NCI-H82 treated with DMSO at 0.1 percent for 48 hours (cell line): ENCODE results near the gene TTC12.

Experiments
- DNase-seq: peaks from one replicate; lab custom pipeline; 2025; ENCODE audit not compliant: unreplicated experiment; lab: John Stamatoyannopoulos, UW

Gene TTC12, protein sequence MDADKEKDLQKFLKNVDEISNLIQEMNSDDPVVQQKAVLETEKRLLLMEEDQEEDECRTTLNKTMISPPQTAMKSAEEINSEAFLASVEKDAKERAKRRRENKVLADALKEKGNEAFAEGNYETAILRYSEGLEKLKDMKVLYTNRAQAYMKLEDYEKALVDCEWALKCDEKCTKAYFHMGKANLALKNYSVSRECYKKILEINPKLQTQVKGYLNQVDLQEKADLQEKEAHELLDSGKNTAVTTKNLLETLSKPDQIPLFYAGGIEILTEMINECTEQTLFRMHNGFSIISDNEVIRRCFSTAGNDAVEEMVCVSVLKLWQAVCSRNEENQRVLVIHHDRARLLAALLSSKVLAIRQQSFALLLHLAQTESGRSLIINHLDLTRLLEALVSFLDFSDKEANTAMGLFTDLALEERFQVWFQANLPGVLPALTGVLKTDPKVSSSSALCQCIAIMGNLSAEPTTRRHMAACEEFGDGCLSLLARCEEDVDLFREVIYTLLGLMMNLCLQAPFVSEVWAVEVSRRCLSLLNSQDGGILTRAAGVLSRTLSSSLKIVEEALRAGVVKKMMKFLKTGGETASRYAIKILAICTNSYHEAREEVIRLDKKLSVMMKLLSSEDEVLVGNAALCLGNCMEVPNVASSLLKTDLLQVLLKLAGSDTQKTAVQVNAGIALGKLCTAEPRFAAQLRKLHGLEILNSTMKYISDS

GRCh38 chr11:113314389-113315301, at the start of gene TTC12:
TSS of gene TTC12 (plus strand) at chr11:113314583. CDS start at chr11:113316258, 1,675 bp downstream.
- DNase-seq: peak; percentile 68

DNA sequence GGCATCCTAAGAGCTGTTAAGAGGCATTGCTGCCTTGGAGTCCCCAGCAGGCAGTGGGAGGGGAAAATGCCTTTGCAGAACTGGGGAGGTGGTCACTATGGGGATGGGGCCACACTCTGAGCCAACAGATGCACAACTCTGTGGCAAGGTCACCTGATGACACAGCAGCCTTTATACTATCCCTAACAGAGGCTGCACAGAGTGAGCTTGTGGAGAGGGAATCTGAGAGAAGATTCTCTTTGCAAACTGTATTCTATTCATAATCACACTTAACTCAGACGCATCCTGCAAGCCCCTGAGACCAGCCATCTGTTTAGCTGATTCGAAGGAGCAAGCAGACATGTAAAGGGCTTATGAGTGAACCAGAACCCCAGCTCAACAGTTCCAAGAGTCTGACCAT, 49.0 kb upstream of the TTC12 start:
- DNase-seq: no peak

- DNase-seq: no peak
Observed at GRCh38 chr11:113267493-113267892, 46.9 kb upstream of the TTC12 start.

DNA sequence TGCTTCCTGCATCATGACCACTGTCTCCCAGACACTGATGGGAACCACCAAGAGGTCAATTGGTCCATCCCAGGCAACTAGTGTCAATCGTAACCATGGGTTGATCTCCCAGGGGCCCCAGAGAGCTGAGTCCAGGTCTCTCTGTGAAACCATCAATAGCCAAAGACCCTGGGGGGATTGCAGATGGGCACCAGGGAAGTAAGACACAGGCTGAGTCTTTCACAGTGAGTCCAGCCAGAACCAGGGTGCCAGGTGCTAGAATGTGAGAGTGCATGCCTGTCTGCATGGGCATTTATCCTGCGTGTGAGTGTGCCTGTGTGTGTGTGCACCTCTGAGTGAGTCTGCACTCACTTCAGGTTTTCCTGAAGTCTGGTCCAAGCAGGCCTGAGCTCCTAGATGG, 45.3 kb upstream of the TTC12 start:
- no peak for DNase-seq

DNA sequence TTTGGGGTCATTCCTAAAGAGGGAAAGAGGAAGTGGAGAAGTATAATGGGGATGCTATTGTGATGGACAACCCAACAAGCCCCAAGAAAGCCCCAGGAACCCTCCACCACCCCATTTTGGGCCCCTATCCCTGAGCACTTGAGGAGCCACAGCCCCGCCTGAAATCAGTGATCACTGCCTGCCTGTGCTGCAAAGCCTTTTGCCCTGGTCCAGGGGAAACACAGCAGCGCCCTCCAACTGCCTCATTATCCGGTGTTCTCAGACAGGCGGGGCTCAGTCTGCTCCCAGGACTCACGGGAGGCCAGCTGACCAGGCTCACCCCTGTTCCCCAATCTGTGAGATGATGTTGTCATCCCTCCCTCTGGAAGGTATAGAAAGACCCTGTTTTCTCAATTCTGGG, 44.7 kb upstream of the TTC12 start:
- DNase-seq: no peak

- no peak for DNase-seq
Observed at GRCh38 chr11:113270080-113270479, 44.3 kb upstream of the TTC12 start.

- DNase-seq: no peak
Observed at GRCh38 chr11:113271551-113272245, 42.7 kb upstream of the TTC12 start.

GRCh38 chr11:113272281-113272680, 42.1 kb upstream of the TTC12 start:
- DNase-seq: no peak

DNA sequence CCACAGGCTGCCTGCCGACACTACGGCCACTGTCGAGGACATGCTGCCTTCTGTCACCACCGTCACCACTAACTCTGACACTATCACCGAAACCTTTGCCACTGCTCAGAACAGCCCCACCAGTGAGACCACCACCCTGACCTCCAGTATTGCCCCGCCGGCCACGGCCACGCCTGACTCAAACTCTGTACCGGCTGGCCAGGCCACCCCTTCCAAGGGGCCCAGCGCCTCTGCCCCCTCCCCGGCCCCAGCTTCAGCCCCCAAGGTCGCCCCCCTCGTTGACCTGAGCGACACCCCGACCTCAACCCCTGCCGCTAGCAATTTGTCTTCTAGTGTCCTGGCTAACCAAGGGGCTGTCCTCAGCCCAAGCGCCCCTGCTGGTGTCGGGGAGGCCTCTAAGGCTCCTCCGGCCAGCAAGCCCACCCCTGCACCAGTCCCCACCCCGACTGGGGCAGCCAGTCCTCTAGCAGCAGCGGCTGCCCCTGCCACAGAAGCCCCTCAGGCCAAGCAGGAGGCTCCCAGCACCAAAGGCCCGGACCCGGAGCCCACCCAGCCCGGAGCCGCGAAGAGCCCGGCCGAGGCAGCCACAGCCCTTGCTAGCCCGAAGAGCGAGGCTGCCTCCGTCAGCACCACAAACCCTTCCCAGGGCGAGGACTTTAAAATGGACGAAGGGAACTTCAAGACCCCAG, 41.3 kb upstream of the TTC12 start:
- no peak for DNase-seq

DNA sequence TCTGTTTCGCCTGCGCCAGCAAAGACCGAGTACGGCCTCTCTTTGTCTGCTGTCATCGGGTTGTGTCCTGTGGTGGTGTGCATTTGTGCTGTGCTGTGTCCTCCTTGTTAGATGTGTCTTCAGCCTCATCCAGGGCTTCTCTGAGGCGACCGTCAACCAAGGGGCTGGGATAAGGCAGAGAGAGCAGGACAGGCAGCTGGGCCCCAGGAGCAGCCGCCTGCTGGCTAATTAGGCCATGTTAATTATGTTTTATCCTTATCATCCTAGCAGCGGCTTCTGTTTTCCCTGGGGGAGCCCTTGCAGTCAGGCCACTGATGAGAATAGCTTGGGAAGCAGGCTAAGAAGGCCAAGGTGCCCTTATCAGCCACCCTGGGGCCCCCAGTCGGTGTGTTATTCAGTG, 40.7 kb upstream of the TTC12 start:
- peak; percentile 37 for DNase-seq

DNA sequence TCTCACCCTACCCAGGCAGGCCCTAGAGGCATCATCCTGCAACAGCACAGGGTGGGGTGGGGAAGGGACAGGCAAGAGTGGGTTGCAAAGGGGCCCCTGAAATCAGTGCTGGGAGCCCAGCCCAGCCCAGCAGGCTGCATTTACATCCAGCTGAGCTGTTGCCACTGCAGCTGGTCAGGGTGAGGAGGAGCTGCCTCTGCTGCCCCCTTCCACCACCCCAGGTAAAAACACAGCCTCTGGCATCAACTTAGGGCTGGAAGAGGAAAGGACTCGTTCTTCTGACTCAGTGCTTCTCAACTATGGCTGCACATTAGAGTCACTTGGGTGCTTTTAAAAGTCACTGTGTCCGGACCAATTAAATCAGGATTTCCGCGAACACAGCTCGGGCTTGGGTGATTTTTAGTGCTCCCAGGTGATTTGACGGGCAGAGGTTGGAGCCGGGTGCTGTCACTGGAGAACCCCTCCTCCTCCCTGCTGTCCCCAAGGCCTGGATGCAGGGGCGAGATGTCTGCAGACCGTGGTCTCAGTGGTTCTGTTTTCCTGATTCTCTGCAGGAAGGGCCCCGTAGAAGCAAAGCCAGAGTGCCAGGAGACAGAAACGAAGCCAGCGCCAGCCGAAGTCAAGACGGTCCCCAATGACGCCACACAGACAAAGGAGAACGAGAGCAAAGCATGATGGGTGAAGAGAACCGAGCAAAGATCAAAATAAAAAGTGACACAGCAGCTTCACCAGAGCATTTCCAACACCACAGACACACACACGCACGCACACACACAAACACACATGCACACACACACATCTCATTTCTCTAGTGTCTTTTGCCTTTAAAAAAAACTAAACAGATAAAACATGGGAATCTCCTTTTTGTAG, 39.4 kb upstream of the TTC12 start:
- no peak for DNase-seq

DNA sequence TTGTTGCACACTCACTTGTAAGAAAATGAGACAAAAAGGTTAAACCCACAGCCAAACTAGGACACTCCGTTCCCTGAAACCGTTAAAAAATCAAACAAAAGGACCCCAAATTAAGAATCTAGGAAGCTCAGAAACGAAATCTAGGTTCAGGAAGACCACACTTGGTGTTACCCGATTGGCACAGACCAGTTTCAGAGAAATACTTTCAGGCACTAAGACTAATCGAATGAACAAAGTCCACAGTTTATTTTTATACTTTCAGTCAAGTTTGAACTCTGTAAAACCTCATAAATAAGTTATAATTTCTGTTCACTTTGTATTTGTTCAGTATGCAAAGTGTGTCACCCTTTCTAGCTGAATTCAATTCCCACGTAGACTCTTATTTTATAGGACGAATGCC, 38.8 kb upstream of the TTC12 start:
- DNase-seq: no peak

DNA sequence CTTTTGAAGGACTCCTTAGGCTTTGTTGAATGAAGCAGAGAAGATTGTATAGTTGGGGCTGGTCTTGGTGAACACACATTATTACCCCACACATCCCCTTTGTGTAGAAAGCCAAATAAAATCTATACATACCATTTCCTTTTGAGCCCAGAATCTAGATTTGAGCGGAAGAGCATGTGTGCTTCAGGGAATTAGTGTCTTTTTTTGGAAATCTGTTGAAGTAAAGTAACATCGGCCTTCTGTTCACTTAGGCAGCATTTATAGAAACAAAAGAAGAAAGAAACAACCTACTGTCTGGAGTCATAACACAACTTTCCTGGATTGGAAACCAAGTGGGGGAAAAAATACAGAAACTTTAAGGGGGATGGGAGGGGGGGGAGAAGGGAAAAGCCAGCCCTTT, 37.9 kb upstream of the TTC12 start:
- DNase-seq: no peak

DNA sequence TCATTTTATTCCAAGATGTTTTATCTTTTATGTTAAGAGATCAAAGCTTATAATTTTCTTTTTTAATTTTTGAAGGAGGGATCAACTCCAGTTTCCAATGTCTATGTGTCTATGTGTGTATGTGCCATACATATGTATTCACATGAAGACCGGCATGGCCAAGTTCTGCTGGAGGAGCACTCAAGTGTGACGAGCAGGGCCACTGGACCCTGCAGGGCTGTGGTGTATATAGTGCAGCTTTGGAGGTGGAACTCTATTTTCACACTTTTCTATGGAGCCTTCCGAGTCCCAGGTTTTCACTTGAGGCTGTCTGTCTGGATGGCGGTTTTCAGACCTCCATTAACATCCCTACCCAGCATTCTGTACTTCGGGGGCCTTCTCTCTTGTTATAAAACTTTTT, 36.5 kb upstream of the TTC12 start:
- no peak for DNase-seq

DNA sequence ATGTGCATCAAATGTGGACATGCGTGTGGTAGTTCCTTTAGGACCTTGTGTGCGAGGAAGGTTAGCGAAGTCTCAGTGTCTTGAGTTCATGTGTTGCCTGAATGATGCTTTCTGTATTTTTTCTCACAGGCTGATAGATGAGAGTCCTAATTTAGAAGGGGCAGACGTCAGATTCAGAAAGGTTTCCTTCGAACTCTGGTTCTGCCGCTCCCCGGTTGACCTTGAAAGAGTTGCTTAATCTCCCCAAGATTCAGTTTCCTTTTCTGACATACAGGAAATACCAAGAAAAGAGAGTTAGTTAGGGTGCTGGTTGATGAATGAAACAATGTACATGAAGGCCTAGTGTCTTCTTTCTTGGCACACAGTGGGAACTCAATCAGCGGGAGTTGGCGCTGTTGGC, 35.9 kb upstream of the TTC12 start:
- DNase-seq: no peak

DNA sequence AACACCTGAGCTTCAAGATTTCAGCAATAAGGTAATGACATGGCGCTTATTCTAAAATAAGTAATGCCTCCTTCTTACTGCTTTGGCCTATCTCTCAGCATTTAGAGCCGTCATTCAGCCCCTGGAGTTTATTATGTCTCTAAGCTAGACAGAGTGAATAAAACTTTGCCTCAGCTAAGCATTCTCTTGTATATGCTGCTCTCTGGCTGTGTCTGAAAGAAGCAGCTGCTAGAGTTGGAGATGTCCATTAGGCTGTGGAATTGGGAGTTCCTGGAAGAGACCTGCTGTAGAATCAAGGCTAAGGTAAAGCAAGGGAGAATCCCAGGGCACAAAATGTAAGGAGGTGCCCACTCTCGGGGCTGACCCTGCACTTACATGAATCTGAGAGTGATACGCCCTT, 35.5 kb upstream of the TTC12 start:
- DNase-seq: no peak

- DNase-seq: no peak
Observed at GRCh38 chr11:113279591-113279990, 34.8 kb upstream of the TTC12 start.

DNA sequence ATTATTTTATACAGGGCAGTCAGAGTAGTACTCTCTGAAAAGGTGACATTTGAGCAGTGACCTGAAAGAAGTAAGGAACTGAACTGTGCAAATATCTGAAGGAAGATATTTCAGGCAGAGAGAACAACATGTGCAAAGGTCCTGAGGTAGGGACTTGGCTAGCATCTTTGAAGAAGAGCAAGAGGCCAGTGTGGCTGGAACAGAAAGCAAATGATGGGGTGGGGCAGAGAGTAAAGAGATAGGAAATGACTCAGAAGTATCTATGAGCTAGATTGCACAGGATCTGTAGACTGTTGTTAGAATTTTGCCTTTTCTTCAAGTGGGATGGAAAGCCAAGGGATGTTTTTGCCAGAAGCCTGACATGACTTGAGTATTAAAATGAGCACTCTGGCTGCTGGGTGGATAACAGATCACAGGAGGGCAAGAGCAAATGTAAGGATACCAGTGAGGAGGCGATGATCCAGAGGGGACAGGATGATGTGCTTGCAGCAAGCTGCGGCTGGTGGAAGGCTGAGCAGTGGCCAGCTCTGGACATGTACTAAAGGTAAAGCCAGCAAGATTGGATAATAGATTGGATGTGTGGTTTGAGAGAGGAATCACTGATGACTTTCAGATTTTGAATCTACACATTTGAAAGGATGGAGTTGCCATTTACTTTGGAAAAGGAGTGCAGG, 33.2 kb upstream of the TTC12 start:
- DNase-seq: no peak

DNA sequence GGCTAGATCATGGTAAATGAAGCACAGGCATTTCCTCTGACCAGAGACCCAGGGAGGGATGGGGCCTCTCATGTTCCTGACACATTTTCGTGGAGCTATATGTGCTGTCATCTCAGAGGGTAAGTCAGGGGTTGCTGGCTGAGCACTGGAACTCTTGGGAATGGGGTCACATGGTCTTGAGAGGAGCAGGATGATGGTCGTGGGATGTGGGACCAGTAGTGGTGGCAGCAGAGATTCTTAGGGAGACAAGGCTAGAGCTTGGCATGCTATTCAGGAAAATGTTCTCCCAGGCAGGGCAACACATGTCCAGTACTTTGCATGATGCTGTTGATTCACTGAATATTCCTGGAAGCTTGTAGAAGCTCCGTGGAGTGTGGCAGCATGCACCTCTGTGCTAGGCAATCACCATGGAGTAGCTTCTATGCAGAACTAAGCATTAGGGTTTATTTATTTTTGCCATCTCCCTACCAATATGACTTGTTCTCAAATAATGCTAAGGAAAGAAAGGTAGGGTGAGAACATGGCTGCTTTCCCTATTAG, 31.4 kb upstream of the TTC12 start:
- no peak for DNase-seq
